SK-N-DZ (cell line): Measurements from ENCODE around the gene NOG.

Source experiments
- DNase-seq: peaks from one replicate; pipeline ENCODE4 v3.0.0-alpha.2; 2015; ENCODE audit warnings: low spot score
- small RNA-seq, 2 experiments: library from RNA; depleted of rRNA; stranded (forward); fragments of <200 nt; gene quantifications; one replicate each; pipeline ENCODE3, GENCODE V24; 2014

NOG gene

DNA sequence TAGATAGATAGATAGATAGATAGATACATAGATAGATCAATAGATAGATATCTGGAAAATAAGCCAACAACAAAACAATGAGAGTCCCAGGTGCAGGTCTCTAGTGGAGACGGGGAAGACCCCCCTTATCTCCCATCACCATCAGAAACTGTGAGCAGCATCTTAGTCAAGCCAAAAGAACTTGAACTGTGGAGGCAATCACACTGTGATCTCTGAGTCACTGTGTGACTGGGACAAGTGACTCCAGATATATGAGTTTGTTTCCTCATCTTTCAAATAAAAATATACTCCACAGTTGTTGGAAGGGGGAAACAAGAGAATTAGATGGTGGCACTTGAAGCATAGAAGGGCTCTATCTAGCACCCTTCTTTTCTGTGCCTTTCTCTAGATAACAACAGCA, 42.1 kb downstream of the NOG start:
- no peak for DNase-seq

DNA sequence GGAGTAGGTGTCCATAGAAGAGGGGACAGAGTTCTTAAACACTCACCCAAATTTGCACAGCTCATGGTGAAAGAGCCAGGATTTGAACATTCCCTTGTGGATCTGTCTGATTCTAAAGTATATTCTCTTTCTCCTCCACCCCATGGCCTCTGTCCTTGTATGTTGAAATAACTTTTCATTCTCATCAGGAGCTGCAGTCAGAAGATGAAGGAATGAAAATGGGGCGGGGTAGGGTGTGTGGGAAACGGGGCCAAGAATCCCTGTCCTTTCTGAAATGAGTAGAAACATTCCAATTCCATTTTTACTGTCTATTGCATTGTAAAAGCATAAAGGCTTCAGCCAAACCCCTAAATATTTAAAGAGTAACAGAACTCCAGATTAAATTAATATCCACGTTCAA, 42.8 kb downstream of the NOG start:
- DNase-seq: no peak

- no peak for DNase-seq
These were observed 43.8 kb downstream of the NOG start for GRCh38 chr17:56637254-56637653.

DNA sequence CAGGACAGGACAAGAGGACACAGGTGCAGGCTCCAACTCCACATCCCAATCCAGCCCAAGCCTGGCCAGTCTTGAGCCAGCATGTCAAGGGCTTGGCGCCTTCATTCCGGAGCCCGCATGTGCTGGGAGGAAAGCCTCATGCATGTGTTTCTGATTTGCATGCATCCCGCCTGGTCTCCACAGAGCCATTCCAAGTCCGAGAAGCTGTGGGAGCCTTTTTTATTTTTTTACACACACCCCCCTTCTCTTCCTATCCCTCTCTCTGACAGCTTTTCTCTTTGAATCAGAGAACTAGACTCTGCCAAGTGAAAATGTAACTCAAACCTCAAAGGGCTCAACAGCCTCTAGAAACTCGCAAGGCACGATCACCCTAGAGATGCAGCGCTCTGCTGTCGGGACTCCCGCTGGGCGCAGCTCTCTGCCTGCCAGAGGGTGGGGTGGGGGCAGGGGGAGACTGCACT, 45.1 kb downstream of the NOG start:
- no peak for DNase-seq

GRCh38 chr17:56639517-56639916, 46.0 kb downstream of the NOG start:
- no peak for DNase-seq

- DNase-seq: no peak
These were observed 46.6 kb downstream of the NOG start for GRCh38 chr17:56640116-56640515.

DNA sequence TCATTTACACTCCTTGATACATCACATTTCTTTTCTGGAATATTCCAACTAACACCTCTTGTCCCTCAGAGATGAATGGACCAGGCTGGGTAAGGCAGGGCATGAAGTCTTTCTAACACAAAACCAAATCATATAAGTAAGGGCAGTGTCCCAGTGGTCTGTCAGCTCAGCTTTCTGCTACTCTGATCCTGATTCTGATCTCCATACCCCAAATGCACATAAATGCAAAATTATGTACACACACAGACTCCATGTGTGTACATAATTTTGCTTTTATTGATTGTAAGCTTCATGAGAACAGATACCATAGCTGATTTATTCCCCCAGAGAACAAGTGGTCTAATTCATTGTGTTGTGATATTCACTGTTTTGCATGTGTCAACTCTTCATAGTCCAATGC, 47.9 kb downstream of the NOG start:
- no peak for DNase-seq

- no peak for DNase-seq
These were observed 48.4 kb downstream of the NOG start for GRCh38 chr17:56641894-56642293.

DNA sequence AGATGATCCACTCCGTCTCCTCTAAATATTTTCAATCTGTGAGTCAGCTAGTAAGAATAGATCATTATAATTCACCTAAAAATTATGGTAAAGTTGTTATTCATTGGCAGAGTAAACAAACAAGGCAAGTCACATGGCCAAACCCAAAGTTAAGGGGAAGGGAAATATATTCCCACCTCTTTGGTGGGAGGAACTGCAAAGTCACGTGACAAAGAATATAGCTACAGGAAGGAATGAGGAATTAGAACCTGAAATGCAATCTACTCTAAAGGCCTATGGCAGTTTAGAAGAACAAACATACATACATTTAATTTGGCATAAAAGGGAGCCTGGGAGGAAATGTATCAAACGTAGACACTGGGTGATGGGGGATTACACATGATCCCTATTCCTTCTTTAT, 48.9 kb downstream of the NOG start:
- DNase-seq: no peak

Small RNAs within 50 kb of the gene (small RNA-seq; reads per million reads assigned to genes)
- 0 reads per million in 2 experiments for gene RPL39P33
